ENCODE data around the gene CBR1. TPM values are rescaled to one million over a fixed set of nuclear protein-coding genes. Genes with fewer than 3 reads are reported as not detected.

CBR1 gene
- total and polyA plus RNA-seq, 8 donors, result 9.0 to 30.7 (median 14.9) TPM

DNA sequence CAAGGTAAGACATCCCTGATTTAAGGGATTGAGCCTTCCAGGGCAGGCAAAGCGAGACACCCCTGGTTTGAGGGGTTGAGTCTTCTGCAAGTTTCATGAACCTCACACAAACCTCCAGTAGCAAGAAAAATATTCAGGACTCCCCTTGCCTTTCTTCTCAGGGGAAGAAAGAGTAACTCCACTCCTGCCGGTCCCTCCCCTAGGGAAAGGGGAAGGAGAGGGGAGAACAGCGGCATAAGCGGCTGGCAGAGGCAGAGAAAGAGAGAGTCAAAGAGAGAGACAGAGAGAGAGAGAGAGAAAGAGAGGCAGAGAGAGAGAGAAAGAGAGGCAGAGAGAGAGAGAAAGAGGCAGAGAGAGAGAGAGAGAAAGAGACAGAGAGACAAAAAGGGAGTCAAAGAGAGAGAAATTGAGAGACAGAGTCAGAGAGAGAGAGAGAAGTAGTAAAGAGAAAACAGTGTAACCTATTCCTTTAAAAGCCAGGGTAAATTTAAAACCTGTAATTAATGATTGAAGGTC, 35.6 kb downstream of the CBR1 start:
- Histone ChIP-seq H3K4me1 (no peaks in the 10 kb centered on the region), H3K9me3 (no peaks in the 10 kb centered on the region), H3K36me3 (no peaks in the 10 kb centered on the region), H3K4me3 (no peak overlapping the region), H3K27ac (no peak overlapping the region), H3K27me3 (no peaks in the 10 kb centered on the region)
- WGBS, 2 donors, result 81 to 85% methylated on average over 4 of the region's 4 CpGs
- TF ChIP-seq, protein P1, sequence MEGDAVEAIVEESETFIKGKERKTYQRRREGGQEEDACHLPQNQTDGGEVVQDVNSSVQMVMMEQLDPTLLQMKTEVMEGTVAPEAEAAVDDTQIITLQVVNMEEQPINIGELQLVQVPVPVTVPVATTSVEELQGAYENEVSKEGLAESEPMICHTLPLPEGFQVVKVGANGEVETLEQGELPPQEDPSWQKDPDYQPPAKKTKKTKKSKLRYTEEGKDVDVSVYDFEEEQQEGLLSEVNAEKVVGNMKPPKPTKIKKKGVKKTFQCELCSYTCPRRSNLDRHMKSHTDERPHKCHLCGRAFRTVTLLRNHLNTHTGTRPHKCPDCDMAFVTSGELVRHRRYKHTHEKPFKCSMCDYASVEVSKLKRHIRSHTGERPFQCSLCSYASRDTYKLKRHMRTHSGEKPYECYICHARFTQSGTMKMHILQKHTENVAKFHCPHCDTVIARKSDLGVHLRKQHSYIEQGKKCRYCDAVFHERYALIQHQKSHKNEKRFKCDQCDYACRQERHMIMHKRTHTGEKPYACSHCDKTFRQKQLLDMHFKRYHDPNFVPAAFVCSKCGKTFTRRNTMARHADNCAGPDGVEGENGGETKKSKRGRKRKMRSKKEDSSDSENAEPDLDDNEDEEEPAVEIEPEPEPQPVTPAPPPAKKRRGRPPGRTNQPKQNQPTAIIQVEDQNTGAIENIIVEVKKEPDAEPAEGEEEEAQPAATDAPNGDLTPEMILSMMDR (IDR thresholded peaks at IDR 0.05), result no peak
- FAIRE-seq (no peak), DNase-seq (no peak), ATAC-seq (no peak)
- intact Hi-C loops (cut with DNase I), result no loop called here

DNA sequence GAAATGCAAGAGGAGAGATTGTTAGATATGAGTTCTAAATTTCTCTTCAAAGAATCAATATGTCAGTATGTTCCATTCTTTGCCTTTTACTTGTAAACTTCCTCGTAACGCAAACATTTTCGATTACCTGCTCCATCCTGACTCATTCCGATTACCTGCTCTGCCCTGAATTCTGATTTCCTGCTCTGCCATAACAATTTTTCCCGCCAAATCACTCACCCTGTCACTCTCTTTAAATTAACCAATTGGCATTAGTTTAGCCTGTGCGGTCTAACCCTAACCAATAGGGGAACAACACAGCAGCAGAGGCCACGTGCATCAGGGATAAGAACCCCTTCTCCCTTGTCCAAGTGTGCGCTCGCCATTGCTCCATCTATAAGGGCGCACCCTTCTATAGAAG, 40.0 kb downstream of the CBR1 start:
- WGBS, 2 donors, result 86 to 87% methylated on average over 10 of the region's 10 CpGs
- ATAC-seq (no peak), DNase-seq (no peak), FAIRE-seq (no peak)
- no peaks in the 10 kb centered on the region for H3K9me3 ChIP-seq
- H3K4me1 ChIP-seq, result no peaks in the 10 kb centered on the region
- no peaks in the 10 kb centered on the region for H3K36me3 ChIP-seq
- no peak overlapping the region for H3K4me3 ChIP-seq
- H3K27me3 ChIP-seq, result no peaks in the 10 kb centered on the region
- intact Hi-C loops (cut with DNase I), result loop anchor here in 1 of 3 donors (10.0 kb wide), 1 partner anchor 65 kb away; no protein-coding TSS in a partner anchor
- TF ChIP-seq, protein P1 (IDR thresholded peaks at IDR 0.05), result no peak
- H3K27ac ChIP-seq, result no peak overlapping the region

DNA sequence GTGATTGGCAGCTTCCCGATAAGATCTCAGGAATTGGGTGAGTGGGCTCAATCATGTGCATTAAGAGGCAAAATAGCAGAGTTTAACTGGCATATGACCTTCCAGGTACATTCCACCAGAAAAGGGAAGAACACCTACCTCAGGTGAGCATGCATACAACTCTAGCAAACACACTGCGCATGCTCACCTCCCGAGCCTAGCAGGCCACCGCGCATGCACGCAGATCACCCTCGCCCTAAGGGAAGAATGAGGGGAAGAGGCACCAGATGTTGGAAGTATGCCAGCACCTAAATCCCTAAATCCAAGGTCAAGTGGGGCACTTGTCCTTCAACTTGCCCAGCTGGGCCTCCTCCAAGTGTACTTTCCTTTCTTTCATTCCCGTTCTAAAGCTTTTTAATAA, 41.4 kb downstream of the CBR1 start:
- 70 to 77% methylated on average over 8 of the region's 8 CpGs for WGBS, 2 donors
- TF ChIP-seq, protein P1 (IDR thresholded peaks at IDR 0.05), result no peak
- H3K27ac ChIP-seq, result no peak overlapping the region
- intact Hi-C loops (cut with DNase I), result loop anchor here in 1 of 3 donors (10.0 kb wide), 1 partner anchor 66 kb away; no protein-coding TSS in a partner anchor
- no peaks in the 10 kb centered on the region for H3K36me3 ChIP-seq
- no peaks in the 10 kb centered on the region for H3K4me1 ChIP-seq
- no peaks in the 10 kb centered on the region for H3K27me3 ChIP-seq
- FAIRE-seq (no peak), DNase-seq (no peak), ATAC-seq (no peak)
- H3K4me3 ChIP-seq, result no peak overlapping the region
- no peaks in the 10 kb centered on the region for H3K9me3 ChIP-seq

DNA sequence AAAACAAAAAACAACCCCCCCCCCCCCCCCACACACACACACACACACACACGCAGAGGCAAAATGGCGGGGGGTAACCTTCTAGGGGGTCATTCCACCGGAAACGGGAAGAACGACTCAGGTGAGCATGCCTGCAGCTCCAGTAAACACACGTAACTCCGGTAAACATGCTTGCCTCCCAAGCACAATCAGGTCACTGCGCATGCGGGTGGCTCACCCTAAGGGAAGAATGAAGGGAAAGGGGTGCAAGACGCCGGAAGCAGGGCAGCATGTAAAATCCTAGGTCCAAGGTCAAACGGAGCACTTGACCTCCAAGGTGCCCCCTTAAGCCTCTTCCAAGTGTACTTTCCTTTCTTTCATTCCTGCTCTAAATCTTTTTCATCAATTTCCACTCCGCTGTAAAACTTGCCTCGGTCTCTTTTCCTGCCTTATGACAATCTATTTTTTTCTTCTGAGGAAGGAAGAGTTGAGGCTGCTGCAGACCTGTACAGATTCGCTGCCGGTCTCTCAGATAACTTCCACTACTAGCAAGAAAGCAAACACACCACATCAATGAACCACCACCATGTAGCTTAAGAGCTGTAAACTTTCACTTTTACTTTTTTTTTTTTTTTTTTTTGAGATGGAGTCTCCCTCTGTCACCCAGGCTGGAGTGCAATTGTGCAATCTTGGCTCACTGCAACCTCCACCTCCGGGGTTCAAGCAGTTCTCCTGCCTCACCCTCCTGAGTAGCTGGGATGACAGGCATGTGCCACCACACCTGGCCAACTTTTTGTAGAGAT, 44.0 kb downstream of the CBR1 start:
- TF ChIP-seq, protein P1 (IDR thresholded peaks at IDR 0.05), result no peak
- Histone ChIP-seq H3K4me3 (peak overlapping the region in 1 of 4 donors; percentile 10), H3K27me3 (no peaks in the 10 kb centered on the region), H3K9me3 (no peaks in the 10 kb centered on the region), H3K4me1 (no peaks in the 10 kb centered on the region), H3K27ac (no peak overlapping the region), H3K36me3 (no peaks in the 10 kb centered on the region)
- FAIRE-seq (no peak), DNase-seq (peak in 1 of 6 donors; percentile 39), ATAC-seq (peak in 3 of 4 donors; percentile 13 to 48 (median 30))
- WGBS, 2 donors, result 46 to 55% methylated on average over 17 of the region's 17 CpGs
- intact Hi-C loops (cut with DNase I), result loop anchor here in 1 of 3 donors (10.0 kb wide), 1 partner anchor 69 kb away; no protein-coding TSS in a partner anchor
